Measurements from ENCODE around the gene AREL1. TPM values are rescaled to one million over a fixed set of nuclear protein-coding genes. Genes with fewer than 3 reads are reported as not detected.

AREL1 gene
- total RNA-seq, 1 experiment from 2014 or later, result 45.9 TPM

GRCh38 chr14:74702293-74702692, 10.6 kb downstream of the AREL1 start:
- H2AFZ ChIP-seq (ENCODE audit: low read depth, low read length, poor library complexity, severe bottlenecking), result no peak overlapping the region
- H3K4me2 ChIP-seq (ENCODE audit: low read length), result no peak overlapping the region
- ChIA-PET CTCF (no interaction called here), RAD21 (ENCODE audit: low non-redundant PET in 1 of 2, low total read pairs in 2 of 2, uncharacterized antibody in 2 of 2, unreplicated experiment in 2 of 2) (no interaction called here), POLR2A (no interaction called here)
- H3K79me2 ChIP-seq (ENCODE audit: insufficient read depth, low read length), result peaks cover 91% of the 10 kb centered on the region
- no peaks in the 10 kb centered on the region; a peak in 1 of 4 replicates for H3K36me3 ChIP-seq (ENCODE audit: control insufficient read depth in 1 of 2, insufficient read depth in 2 of 2, low read length in 2 of 2)
- H3K27ac ChIP-seq (ENCODE audit: low read depth, low read length), result no peak overlapping the region
- intact Hi-C loops (cut with micrococcal nuclease), result no loop called here
- peaks cover 3 to 6% of the 10 kb centered on the region in 2 experiments; a peak in 2 of 4 replicates for H3K9me3 ChIP-seq (ENCODE audit: control insufficient read depth in 1 of 2, insufficient read depth in 1 of 2, low read depth in 1 of 2, low read length in 2 of 2)
- H3K4me3 ChIP-seq (replicated peaks in 1 of 2; ENCODE audit: low read depth in 1 of 2, low read length in 2 of 2), result no peak overlapping the region
- ATAC-seq (no peak), DNase-seq (ENCODE audit: low read depth, low spot score) (no peak)
- H3K27me3 ChIP-seq (ENCODE audit: insufficient read depth, low read length), result no peaks in the 10 kb centered on the region
- H4K20me1 ChIP-seq (ENCODE audit: insufficient read depth), result no peaks in the 10 kb centered on the region
- TF ChIP-seq TCF7L2 (IDR thresholded peaks at IDR 0.05; ENCODE audit: borderline replicate concordance, extremely low read depth, insufficient read depth, insufficient read length) (no peak), SRF (IDR thresholded peaks at IDR 0.05; ENCODE audit: low read depth) (no peak), ZFX (IDR thresholded peaks at IDR 0.05) (no peak), MAX (IDR thresholded peaks at IDR 0.05) (no peak), CBX3 (IDR thresholded peaks at IDR 0.05; ENCODE audit: low read depth) (no peak), ZNF274 (IDR thresholded peaks at IDR 0.05; ENCODE audit: low read depth, low read length) (no peak), CEBPB (IDR thresholded peaks at IDR 0.05; ENCODE audit: low read depth) (no peak), POLR2A (IDR thresholded peaks at IDR 0.05; ENCODE audit: borderline replicate concordance, extremely low read depth, insufficient read depth, insufficient read length) (no peak), EGR1 (IDR thresholded peaks at IDR 0.05; ENCODE audit: low read depth) (no peak), POLR2AphosphoS5 (IDR thresholded peaks at IDR 0.05; ENCODE audit: low read depth, low read length) (no peak), EZH2 (IDR thresholded peaks at IDR 0.05) (no peak), EZH2phosphoT487 (IDR thresholded peaks at IDR 0.05; ENCODE audit: borderline replicate concordance) (no peak), CTCF (IDR thresholded peaks at IDR 0.05 in 2 of 3, conservative IDR thresholded peaks at IDR 0.05 in 1 of 3; ENCODE audit: borderline replicate concordance in 1 of 3, insufficient read depth in 1 of 3, low read depth in 2 of 3, low read length in 2 of 3) (no peak), SIN3A (IDR thresholded peaks at IDR 0.05; ENCODE audit: low read depth) (no peak), RAD21 (IDR thresholded peaks at IDR 0.05; ENCODE audit: low read depth) (no peak), SP1 (IDR thresholded peaks at IDR 0.05; ENCODE audit: low read depth) (no peak), JUND (IDR thresholded peaks at IDR 0.05) (no peak), YY1 (IDR thresholded peaks at IDR 0.05; ENCODE audit: extremely low read depth, insufficient replicate concordance, low read depth, low read length) (no peak)
- TF ChIP-seq, protein P1, sequence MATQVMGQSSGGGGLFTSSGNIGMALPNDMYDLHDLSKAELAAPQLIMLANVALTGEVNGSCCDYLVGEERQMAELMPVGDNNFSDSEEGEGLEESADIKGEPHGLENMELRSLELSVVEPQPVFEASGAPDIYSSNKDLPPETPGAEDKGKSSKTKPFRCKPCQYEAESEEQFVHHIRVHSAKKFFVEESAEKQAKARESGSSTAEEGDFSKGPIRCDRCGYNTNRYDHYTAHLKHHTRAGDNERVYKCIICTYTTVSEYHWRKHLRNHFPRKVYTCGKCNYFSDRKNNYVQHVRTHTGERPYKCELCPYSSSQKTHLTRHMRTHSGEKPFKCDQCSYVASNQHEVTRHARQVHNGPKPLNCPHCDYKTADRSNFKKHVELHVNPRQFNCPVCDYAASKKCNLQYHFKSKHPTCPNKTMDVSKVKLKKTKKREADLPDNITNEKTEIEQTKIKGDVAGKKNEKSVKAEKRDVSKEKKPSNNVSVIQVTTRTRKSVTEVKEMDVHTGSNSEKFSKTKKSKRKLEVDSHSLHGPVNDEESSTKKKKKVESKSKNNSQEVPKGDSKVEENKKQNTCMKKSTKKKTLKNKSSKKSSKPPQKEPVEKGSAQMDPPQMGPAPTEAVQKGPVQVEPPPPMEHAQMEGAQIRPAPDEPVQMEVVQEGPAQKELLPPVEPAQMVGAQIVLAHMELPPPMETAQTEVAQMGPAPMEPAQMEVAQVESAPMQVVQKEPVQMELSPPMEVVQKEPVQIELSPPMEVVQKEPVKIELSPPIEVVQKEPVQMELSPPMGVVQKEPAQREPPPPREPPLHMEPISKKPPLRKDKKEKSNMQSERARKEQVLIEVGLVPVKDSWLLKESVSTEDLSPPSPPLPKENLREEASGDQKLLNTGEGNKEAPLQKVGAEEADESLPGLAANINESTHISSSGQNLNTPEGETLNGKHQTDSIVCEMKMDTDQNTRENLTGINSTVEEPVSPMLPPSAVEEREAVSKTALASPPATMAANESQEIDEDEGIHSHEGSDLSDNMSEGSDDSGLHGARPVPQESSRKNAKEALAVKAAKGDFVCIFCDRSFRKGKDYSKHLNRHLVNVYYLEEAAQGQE (IDR thresholded peaks at IDR 0.05; ENCODE audit: low read depth), result no peak
- TF ChIP-seq, protein P2, sequence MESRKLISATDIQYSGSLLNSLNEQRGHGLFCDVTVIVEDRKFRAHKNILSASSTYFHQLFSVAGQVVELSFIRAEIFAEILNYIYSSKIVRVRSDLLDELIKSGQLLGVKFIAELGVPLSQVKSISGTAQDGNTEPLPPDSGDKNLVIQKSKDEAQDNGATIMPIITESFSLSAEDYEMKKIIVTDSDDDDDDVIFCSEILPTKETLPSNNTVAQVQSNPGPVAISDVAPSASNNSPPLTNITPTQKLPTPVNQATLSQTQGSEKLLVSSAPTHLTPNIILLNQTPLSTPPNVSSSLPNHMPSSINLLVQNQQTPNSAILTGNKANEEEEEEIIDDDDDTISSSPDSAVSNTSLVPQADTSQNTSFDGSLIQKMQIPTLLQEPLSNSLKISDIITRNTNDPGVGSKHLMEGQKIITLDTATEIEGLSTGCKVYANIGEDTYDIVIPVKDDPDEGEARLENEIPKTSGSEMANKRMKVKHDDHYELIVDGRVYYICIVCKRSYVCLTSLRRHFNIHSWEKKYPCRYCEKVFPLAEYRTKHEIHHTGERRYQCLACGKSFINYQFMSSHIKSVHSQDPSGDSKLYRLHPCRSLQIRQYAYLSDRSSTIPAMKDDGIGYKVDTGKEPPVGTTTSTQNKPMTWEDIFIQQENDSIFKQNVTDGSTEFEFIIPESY (IDR thresholded peaks at IDR 0.05; ENCODE audit: extremely low read depth, insufficient replicate concordance, low read length), result no peak
- no TSS peak for BruUV-seq (replicated peaks)
- H3K9ac ChIP-seq (ENCODE audit: low read length), result no peak overlapping the region
- H3K9me2 ChIP-seq (ENCODE audit: insufficient read depth), result no peaks in the 10 kb centered on the region
- H3K4me1 ChIP-seq (ENCODE audit: control insufficient read depth in 1 of 2, insufficient read depth in 2 of 2, low read length in 2 of 2), result no peaks in the 10 kb centered on the region
